ENCODE measurements around the gene TUBB1. TPM values are rescaled to one million over a fixed set of nuclear protein-coding genes. Genes with fewer than 3 reads are reported as not detected.
A peak's percentile ranks its signal among the peaks of the same experiment; 100 is the strongest.
"Not testable (repeated sequence)": the region's sequence is repeated elsewhere in the genome, so short reads cannot be mapped to it uniquely, and the experiment has no call there.

The TUBB1 gene
- polyA plus RNA-seq, 4 donors: 1.7 to 3.2 (median 2.5) TPM

- DNase-seq (ENCODE audit: low read depth in 4 of 4, low spot score in 2 of 4): no peak
Measured at GRCh38 chr20:59004763-59005522, 14.3 kb upstream of the TUBB1 start.

GRCh38 chr20:59005523-59006166, 13.6 kb upstream of the TUBB1 start:
- DNase-seq (ENCODE audit: low read depth in 4 of 4, low spot score in 2 of 4): no peak

GRCh38 chr20:59006167-59006863, 12.9 kb upstream of the TUBB1 start:
- DNase-seq (ENCODE audit: low read depth in 4 of 4, low spot score in 2 of 4): no peak

- DNase-seq (ENCODE audit: low read depth in 4 of 4, low spot score in 2 of 4): peak in 2 of 4 donors; percentile 32 to 34
Measured at GRCh38 chr20:59006864-59007664, 12.2 kb upstream of the TUBB1 start, which contains the start of gene CTSZ. Gene CTSZ (minus strand): TSS chr20:59007254. CDS start chr20:59007128, 126 bp downstream.

GRCh38 chr20:59007665-59008511, 11.3 kb upstream of the TUBB1 start:
- DNase-seq (ENCODE audit: low read depth in 4 of 4, low spot score in 2 of 4): no peak

- DNase-seq (ENCODE audit: low read depth in 4 of 4, low spot score in 2 of 4): no peak
Measured at GRCh38 chr20:59008715-59009336, 10.4 kb upstream of the TUBB1 start.

- no peak for DNase-seq (ENCODE audit: low read depth in 4 of 4, low spot score in 2 of 4)
Measured at GRCh38 chr20:59010321-59010994, 8.8 kb upstream of the TUBB1 start.

- DNase-seq (ENCODE audit: low read depth in 4 of 4, low spot score in 2 of 4): no peak
Measured at GRCh38 chr20:59010995-59011873, 8.0 kb upstream of the TUBB1 start.

- not testable (repeated sequence) for DNase-seq (ENCODE audit: low read depth in 4 of 4, low spot score in 2 of 4)
Measured at GRCh38 chr20:59011874-59012157, 7.4 kb upstream of the TUBB1 start.

- DNase-seq (ENCODE audit: low read depth in 4 of 4, low spot score in 2 of 4): no peak
Measured at GRCh38 chr20:59013031-59013951, 5.9 kb upstream of the TUBB1 start.

- DNase-seq (ENCODE audit: low read depth in 4 of 4, low spot score in 2 of 4): no peak
Measured at GRCh38 chr20:59013959-59014608, 5.1 kb upstream of the TUBB1 start.

GRCh38 chr20:59014680-59015389, 4.4 kb upstream of the TUBB1 start:
- DNase-seq (ENCODE audit: low read depth in 4 of 4, low spot score in 2 of 4): no peak

- no peak for DNase-seq (ENCODE audit: low read depth in 4 of 4, low spot score in 2 of 4)
Measured at GRCh38 chr20:59015411-59015810, 3.8 kb upstream of the TUBB1 start.

GRCh38 chr20:59015812-59016711, 3.2 kb upstream of the TUBB1 start:
- DNase-seq (ENCODE audit: low read depth in 4 of 4, low spot score in 2 of 4): no peak
